Fibroblast of skin of scalp (primary cell): ENCODE data around the gene NIPBL.

ENCODE experiments used
- DNase-seq: peaks from one replicate; pipeline ENCODE4 v3.0.0-alpha.2; 2013

The NIPBL gene

DNA sequence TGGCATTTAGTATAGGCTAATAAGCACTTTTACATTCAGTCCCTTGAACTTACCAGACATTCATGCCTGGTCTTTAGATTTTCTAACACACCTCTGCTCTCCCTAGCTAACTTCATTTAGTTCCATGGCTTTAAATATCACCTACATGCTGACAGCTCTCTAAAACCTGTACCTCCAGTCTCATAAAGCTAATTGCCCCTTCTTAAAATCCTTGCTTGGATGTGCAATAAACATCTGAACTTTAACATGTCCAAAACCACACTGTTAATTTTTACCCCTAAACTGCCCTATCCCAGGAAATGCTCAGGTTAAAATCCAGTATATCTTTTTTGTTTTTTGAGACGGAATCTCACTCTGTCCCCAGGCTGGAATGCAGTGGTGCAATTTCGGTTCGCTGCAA, 232.8 kb downstream of the NIPBL start:
- DNase-seq = no peak

DNA sequence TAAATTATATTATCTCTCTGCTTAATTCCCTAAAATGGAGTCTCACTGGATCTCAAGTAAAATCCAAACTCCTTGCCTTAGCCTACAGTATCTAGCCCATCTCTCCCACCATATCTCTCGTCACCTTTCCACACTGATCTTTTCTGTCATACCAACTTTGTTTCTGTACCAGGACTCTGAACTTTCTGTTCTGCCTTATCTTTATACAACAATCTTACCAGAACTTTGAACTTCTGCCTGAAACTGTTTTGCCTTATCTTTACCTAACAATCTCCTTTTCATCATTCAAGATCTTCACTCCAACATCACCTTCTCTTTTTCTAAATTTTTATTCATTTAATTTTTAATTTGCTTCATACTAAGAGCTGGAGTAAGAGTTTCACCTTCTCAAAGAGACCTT, 233.6 kb downstream of the NIPBL start:
- no peak for DNase-seq

DNA sequence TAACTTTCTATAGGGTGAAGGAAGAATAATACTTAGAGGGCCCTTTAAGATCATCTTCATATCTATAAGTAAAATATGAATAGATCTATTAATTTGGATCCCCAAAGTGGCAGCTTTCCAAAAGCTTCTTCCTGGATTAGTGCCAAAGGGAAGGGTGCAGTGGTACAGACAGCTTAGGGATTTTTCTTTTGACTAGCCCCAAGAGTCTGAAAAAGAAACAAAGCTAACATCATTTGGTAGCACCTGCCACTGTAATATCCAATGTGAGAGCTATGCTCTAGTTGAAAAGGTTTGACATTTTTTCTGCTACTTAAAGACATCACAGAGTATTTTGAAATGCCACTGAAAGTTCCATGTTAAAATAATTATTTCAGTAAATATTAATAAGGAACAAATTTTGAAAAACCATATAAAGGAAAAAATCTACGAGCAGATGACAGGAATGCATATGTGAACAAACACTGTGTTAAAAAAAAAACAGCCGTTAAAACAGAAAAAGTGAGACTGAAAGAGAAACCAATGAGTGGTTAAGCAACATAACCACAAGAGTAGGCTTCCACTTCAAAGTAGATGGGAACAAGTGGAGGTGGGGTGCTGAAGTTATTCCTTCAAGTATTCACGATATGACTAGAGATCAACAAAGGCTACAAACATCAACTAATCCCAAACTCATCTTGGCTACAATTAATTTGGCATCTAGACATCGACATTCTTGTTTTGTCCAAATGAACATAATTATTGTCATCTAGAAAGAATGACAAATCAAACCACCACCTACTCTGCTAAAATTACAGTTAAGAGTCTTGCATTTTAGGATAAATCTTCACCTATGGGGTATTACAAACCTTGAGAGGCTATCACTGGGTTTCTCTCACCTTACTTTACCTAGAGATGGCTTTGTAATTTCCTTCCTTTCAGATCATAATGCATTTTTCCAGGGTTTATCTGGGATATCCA, 235.1 kb downstream of the NIPBL start:
- no peak for DNase-seq

DNA sequence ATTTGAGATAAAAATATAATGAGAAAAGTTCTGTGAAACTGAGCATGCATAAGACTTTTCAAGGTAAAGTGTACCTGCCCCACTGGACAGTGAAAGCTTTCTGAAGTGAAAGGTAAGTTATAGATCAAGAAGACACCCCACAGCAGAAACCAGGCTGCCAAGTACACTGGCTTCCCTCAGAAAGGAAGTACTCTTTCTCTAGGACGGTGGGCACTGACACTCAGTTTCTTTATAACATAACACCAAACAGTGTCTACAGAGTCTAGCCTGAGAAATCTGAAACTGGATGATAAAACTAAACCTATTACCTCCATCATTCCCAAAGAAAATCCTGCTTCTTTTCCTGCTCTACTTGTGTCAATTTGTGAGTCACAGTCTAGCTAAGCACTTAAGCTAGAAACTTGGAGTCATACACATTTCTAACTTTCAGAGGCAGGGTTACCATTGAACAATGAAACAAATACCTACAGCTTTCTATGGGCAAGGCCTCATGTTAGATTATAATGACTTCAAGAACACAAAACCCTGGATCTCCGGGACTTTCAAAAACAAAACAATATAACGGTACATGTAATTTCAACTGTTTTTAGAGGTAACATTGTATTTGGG, 235.9 kb downstream of the NIPBL start:
- DNase-seq = no peak
